Muscle of leg (tissue), 11 donors: ENCODE data around the gene FAM78A. TPM values are rescaled to one million over a fixed set of nuclear protein-coding genes. Genes with fewer than 3 reads are reported as not detected.

Experiments used
- DNase-seq: peaks from one replicate; pipeline ENCODE4 v3.0.0; 2013
- H3K27ac ChIP-seq: one replicate; pipeline ENCODE4 v1.5.1; 2013; ENCODE audit warnings: mild to moderate bottlenecking, low read length, control low read depth
- H3K27me3 ChIP-seq: one replicate; pipeline ENCODE4 v1.6.1; 2013; ENCODE audit warnings: low read length; ENCODE audit not compliant: control insufficient read depth, insufficient read depth
- H3K36me3 ChIP-seq: one replicate; pipeline ENCODE4 v1.6.1; 2013; ENCODE audit warnings: low read length; ENCODE audit not compliant: control insufficient read depth, insufficient read depth
- H3K4me1 ChIP-seq: one replicate; pipeline ENCODE4 v1.6.1; 2013; ENCODE audit warnings: low read length; ENCODE audit not compliant: control insufficient read depth, insufficient read depth
- H3K4me3 ChIP-seq: one replicate; pipeline ENCODE4 v1.5.1; 2013; ENCODE audit warnings: low read length, control low read depth
- H3K9me3 ChIP-seq: replicated peaks from 2 replicates; pipeline ENCODE4 v1.6.1; 2013; ENCODE audit warnings: low read depth, low read length; ENCODE audit not compliant: control insufficient read depth
- WGBS: methylation state at CpG from one replicate; pipeline ENCODE4 v1.1.5; 2013; ENCODE audit warnings: missing lambda C conversion rate; ENCODE audit not compliant: insufficient coverage; 5-methylcytosine and 5-hydroxymethylcytosine counted together
- polyA plus RNA-seq, 8 donors: library from polyadenylated mRNA; unstranded; fragments of 120-200 nt; gene quantifications; one replicate each; pipeline versions ENCODE4 v1.2.1 to v1.2.3, GENCODE V29; 2013; ENCODE audit warnings: inconsistent platforms in 1 of 8, low replicate concordance in 1 of 8; ENCODE audit not compliant: insufficient read length in 8 of 8, insufficient read depth in 1 of 8
- total RNA-seq: library from RNA; stranded (reverse); fragments of 120-200 nt; gene quantifications from one replicate; pipeline ENCODE4 v1.2.4, GENCODE V29; 2013

The FAM78A gene
- total and polyA plus RNA-seq, 9 donors, result 23.0 to 45.2 (median 33.1) TPM

DNA sequence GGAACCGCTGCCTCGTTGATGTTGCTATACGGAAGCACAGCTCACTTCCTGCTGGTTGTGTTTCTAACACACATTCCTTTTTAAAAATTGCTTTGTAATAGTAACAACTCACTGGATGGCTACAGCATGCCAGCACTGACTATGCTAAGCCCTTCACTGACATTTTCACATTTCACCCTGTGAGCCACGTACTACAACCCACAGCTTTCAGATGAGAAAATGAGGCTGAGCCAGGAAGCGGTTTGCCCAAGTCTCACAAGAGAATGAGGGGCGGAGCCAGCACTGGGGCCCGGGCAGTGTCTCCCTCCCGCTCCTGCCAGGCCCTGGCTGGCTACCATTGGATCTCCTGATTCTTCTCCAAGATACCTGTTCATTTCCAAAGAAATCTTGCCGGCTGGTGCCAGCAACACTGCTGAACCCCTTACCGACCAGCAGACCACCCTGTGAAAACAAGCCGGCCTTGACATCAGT, 38.3 kb downstream of the FAM78A start:
- Histone ChIP-seq H3K4me1 (peaks cover 68% of the 10 kb centered on the region), H3K9me3 (peaks cover 3% of the 10 kb centered on the region), H3K4me3 (no peak overlapping the region), H3K27me3 (no peaks in the 10 kb centered on the region), H3K36me3 (peaks cover 24% of the 10 kb centered on the region), H3K27ac (peak overlapping the region; percentile 94)
- 35% methylated on average over 8 of the region's 11 CpGs for WGBS
- DNase-seq, result peak; percentile 67

DNA sequence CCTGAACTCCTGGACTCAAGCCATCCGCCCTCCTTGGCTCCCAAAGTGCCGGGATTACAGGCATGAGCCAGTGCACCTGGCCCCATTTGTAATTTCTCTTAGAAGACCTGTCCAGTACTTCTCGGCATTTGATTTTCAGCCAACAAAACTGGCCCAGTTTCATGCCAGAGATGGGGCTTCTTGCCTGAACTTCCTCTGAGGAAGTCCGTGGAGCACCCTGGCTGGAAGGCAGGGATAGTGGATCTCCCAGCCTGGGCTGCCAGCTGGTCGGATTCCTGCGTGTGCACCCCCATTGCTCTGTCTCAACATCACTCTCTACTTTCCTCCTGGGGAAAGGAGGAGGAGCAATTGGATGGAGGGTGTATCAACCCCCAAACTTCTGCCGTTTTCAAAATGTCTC, 39.0 kb downstream of the FAM78A start:
- Histone ChIP-seq H3K4me1 (peaks cover 68% of the 10 kb centered on the region), H3K4me3 (no peak overlapping the region), H3K27ac (peak overlapping the region; percentile 60), H3K27me3 (no peaks in the 10 kb centered on the region), H3K9me3 (no peaks in the 10 kb centered on the region), H3K36me3 (peaks cover 30% of the 10 kb centered on the region)
- DNase-seq, result peak; percentile 42
- 69% methylated on average over 2 of the region's 7 CpGs for WGBS

DNA sequence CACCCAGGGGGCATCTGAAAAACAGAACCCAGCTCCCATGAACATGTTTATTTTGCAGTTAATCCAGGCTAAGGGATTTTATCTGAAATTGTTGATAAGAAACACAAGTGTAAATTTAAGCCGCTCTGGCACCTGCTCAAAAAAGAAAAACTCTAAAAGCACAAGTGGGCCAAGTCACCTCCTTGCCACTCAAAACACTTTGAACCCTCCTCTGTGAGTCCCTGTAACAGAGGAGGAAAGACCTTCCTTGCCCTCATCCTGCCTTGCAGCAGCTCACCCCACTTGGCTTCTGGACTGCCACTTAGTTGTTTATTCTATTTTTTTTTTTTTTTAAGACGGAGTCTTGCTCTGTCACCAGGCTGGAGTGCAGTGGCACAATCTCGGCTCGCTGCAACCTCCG, 39.5 kb downstream of the FAM78A start:
- Histone ChIP-seq H3K27ac (peak overlapping the region; percentile 75), H3K36me3 (peaks cover 35% of the 10 kb centered on the region), H3K4me3 (no peak overlapping the region), H3K9me3 (no peaks in the 10 kb centered on the region), H3K27me3 (no peaks in the 10 kb centered on the region), H3K4me1 (peaks cover 68% of the 10 kb centered on the region)
- WGBS, result no CpG with 5 or more reads among the region's 5 CpGs
- no peak for DNase-seq

DNA sequence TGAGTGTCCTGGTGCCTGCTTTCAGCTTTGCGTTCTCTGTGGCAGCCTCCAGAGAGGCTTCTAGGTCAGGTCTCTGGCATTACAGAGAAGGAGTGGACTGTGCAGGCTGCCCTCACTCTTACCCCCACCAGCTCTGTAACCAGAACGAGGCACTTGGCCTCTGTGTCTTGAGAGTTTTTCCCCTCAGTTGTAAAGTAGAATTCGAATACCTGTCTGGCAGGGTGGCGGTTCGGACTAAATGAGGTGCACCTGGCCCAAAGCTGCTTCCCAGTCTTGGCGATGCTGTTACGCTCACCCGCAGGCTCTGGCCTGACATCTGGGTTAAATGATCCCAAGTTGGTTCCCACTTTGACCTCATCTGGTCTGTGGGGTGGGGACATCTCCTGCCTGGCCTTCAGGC, 40.1 kb downstream of the FAM78A start:
- Histone ChIP-seq H3K27ac (peak overlapping the region; percentile 75), H3K4me3 (no peak overlapping the region), H3K27me3 (no peaks in the 10 kb centered on the region), H3K4me1 (peaks cover 68% of the 10 kb centered on the region), H3K36me3 (peaks cover 41% of the 10 kb centered on the region), H3K9me3 (no peaks in the 10 kb centered on the region)
- 77% methylated on average over 6 of the region's 8 CpGs for WGBS
- DNase-seq, result no peak

DNA sequence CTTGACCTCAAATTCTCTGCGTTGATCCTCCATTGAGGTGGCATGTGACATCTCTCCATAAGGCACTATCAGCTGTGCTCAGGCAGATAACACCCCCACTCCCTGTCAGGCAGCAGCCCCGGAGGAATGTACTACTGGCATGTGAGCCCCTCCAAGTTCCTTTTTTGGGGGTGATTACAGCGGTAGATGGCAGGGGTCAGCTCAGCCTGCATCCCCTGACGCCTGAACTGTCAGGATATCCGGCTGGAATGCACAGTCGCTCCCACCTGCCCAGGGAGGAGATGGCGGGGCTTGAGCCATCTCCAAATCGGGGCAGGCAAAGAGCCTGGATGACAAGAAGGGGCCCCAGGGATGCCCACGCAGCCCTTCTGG, 40.8 kb downstream of the FAM78A start:
- DNase-seq, result peak; percentile 71
- no peaks in the 10 kb centered on the region for H3K27me3 ChIP-seq
- H3K36me3 ChIP-seq, result peaks cover 48% of the 10 kb centered on the region
- H3K4me3 ChIP-seq, result no peak overlapping the region
- peak overlapping the region; percentile 75 for H3K27ac ChIP-seq
- 85% methylated on average over 6 of the region's 9 CpGs for WGBS
- H3K4me1 ChIP-seq, result peaks cover 65% of the 10 kb centered on the region
- no peaks in the 10 kb centered on the region for H3K9me3 ChIP-seq

DNA sequence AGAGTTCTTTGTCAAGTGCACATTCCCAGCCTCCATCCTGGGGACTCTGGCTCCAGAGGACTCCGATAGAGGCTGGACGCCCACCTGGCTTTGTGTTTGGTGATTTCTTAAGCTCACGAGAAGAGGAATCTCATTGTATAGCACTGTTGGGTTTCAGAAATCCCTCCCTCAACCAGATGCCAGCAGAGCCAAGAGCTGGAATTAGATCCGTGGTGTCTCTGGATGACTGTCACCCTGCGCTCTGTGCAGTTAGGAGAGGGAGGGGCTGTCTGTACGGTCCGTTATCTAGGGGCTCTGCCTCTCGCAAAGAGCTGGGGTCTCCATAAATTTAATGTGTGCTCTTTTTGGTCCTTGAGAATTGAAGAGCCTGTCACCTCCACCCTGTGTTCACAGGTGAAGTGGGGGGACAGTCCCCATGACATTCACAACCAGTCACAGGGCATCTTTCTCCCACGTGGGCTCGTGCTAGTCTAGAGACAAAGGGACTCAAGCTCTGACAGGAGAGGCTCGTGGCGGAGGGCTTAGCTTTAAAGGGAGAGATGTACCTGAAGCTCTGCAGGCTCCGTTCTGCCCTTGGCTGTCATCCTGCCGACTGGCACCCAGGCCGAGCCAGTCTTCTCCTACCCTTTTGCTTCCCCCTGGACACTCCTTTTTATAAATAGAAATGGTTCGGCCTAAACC, 41.4 kb downstream of the FAM78A start:
- DNase-seq, result no peak
- no peak overlapping the region for H3K4me3 ChIP-seq
- H3K4me1 ChIP-seq, result peaks cover 59% of the 10 kb centered on the region
- H3K27me3 ChIP-seq, result no peaks in the 10 kb centered on the region
- no peaks in the 10 kb centered on the region for H3K9me3 ChIP-seq
- H3K27ac ChIP-seq, result peak overlapping the region; percentile 75
- peaks cover 52% of the 10 kb centered on the region for H3K36me3 ChIP-seq
- 97% methylated on average over 3 of the region's 16 CpGs for WGBS

DNA sequence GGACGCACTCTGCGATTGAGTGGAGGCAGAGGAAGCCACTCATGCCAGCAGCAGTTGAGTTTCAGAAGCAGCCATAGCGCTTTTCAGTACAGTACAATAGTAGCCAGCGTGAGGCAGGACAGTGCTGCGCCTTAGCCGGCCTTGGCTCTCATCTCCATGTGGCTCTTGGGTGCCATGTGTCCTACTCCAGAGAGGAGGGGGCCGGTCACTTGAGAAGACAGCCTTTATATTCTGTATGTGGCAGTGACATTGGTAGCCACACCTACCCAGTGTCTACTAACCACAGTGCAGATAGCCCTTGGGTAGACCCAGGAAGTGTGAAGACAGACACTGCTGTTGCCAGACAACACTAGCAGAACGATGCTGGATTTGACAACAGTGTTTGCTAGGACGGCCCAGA, 42.3 kb downstream of the FAM78A start:
- DNase-seq, result no peak
- H3K9me3 ChIP-seq, result no peaks in the 10 kb centered on the region
- WGBS, result 94% methylated on average over 7 of the region's 9 CpGs
- no peak overlapping the region for H3K4me3 ChIP-seq
- H3K4me1 ChIP-seq, result peaks cover 53% of the 10 kb centered on the region
- H3K27me3 ChIP-seq, result no peaks in the 10 kb centered on the region
- H3K36me3 ChIP-seq, result peaks cover 61% of the 10 kb centered on the region
- H3K27ac ChIP-seq, result peak overlapping the region; percentile 75

DNA sequence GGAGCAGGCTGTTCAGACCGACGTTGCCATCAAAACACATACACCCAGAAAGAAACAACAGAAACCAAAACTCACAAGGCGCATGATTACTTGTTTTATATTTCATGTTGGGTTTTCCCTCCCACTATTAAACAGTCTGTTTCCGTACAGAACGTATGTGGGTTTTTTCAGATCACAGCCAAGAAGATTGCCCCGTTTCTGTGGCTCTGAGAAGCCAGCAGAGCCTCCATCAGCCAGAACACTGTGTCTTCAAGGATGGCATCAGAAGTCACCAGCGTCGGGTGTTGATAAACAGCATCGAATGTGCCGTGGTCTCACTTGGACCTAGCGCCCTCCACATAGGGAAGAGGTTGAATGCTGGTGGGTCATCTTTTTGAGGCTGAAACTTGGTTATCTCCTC, 42.8 kb downstream of the FAM78A start:
- H3K4me1 ChIP-seq, result peaks cover 53% of the 10 kb centered on the region
- DNase-seq, result no peak
- no peak overlapping the region for H3K4me3 ChIP-seq
- H3K27me3 ChIP-seq, result no peaks in the 10 kb centered on the region
- peaks cover 65% of the 10 kb centered on the region for H3K36me3 ChIP-seq
- WGBS, result 90% methylated on average over 7 of the region's 11 CpGs
- no peaks in the 10 kb centered on the region for H3K9me3 ChIP-seq
- peak overlapping the region; percentile 75 for H3K27ac ChIP-seq

DNA sequence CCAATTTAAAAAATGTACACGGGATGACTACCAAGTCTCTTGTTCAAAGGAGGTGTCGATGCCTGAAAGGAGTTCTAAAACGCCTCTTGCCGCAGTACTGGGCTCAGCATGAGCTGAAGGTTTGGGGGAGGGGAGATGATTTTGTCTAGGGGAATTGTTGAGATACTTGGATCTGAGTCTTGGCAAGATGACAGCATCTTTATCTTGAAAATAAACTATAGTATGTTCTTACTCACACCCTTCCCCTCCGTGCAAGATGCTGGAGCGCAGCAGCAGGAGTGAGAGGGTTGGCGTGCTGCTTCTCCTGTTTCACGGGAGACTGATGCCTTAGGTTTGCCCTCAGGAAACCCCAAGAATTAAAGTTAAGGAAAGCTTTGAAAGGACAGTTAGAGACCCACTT, 47.3 kb downstream of the FAM78A start:
- Histone ChIP-seq H3K9me3 (no peaks in the 10 kb centered on the region), H3K27me3 (no peaks in the 10 kb centered on the region), H3K27ac (no peak overlapping the region), H3K4me3 (no peak overlapping the region), H3K4me1 (peaks cover 30% of the 10 kb centered on the region), H3K36me3 (peaks cover 61% of the 10 kb centered on the region)
- WGBS, result no CpG with 5 or more reads among the region's 8 CpGs
- DNase-seq, result no peak

DNA sequence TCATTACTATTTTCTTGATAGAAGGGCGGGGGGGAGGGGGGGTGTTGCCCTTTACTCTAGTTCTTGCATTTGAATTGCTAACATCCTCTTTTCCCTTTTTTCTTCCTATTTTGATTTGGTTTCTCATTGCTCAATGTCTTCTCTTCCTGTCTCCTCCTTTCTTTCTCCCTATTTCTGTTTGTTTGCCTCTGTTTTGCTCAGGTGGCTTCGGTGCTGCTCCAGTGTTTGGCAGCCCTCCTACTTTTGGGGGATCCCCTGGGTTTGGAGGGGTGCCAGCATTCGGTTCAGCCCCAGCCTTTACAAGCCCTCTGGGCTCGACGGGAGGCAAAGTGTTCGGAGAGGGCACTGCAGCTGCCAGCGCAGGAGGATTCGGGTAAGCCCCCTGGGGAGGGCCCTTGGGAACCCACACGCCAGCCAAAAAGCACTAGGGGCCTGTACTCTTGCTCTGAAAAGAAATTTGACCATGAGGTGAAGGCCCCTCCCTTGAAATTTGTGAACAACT, 48.3 kb downstream of the FAM78A start:
- peaks cover 52% of the 10 kb centered on the region for H3K36me3 ChIP-seq
- 53% methylated on average over 7 of the region's 9 CpGs for WGBS
- H3K9me3 ChIP-seq, result no peaks in the 10 kb centered on the region
- peak overlapping the region; percentile 13 for H3K4me3 ChIP-seq
- peaks cover 25% of the 10 kb centered on the region for H3K4me1 ChIP-seq
- no peaks in the 10 kb centered on the region for H3K27me3 ChIP-seq
- DNase-seq, result no peak
- H3K27ac ChIP-seq, result no peak overlapping the region
